ENCODE measurements around the gene RENBP.

The RENBP gene

GRCh38 chrX:153885968-153886903, 58.2 kb downstream of the RENBP start, which contains the start of gene L1CAM:
L1CAM (minus strand) TSS chrX:153886173; CDS start chrX:153875836, 10,337 bp downstream.
- DNase-seq = peak; percentile 26 to 36 (median 36)
